ENCODE results near the gene HIPK2. TPM values are rescaled to one million over a fixed set of nuclear protein-coding genes. Genes with fewer than 3 reads are reported as not detected.
A peak's percentile ranks its signal among the peaks of the same experiment; 100 is the strongest.

The HIPK2 gene
- polyA plus RNA-seq, 2 of the 4 experiments (the other 2 are of a cell fraction), result 11.3 to 12.1 TPM

DNA sequence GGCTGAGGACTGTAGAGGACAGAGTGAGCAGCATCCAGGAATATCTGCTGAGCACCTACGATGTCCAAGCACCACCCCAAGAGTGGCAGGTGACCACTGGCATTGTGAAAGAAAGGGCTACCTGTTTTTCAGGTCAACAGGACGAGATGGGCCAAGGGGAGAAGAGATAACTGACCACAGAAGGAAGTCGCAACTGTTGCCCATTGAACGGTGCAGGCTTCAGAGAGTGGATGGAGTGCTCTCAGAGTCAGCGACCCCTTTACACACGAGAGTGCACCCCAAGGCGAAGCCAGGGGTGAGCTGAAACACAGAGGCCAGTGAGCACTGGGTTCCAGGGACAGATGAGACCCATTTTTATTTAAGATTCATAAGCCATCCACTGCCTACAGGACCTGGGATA lies 42.3 kb downstream of the HIPK2 start:
- ChIA-PET POLR2A (no interaction called here), CTCF (no interaction called here)
- H3K9me3 ChIP-seq, result peaks cover 10% of the 10 kb centered on the region; the same call in 1 of the 3 replicates
- WGBS (ENCODE audit: missing lambda C conversion rate), result 92% methylated on average over 7 of the region's 7 CpGs
- no peak overlapping the region for H3K4me3 ChIP-seq
- H3K4me2 ChIP-seq, result no peak overlapping the region
- TF ChIP-seq HEYL (CRISPR knock-in tag; IDR thresholded peaks at IDR 0.05), result no peak
- no peak for TF ChIP-seq CBX2 (IDR thresholded peaks at IDR 0.05; ENCODE audit: borderline replicate concordance, low read depth)
- TF ChIP-seq CHD2 (IDR thresholded peaks at IDR 0.05; ENCODE audit: low read length, partially characterized antibody), result no peak
- no peak for TF ChIP-seq RAD21 (conservative IDR thresholded peaks at IDR 0.05 in 1 of 2, IDR thresholded peaks at IDR 0.05 in 1 of 2)
- TF ChIP-seq, protein P1, sequence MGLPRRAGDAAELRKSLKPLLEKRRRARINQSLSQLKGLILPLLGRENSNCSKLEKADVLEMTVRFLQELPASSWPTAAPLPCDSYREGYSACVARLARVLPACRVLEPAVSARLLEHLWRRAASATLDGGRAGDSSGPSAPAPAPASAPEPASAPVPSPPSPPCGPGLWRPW (IDR thresholded peaks at IDR 0.05), result no peak
- no peak for TF ChIP-seq MAZ (IDR thresholded peaks at IDR 0.05; ENCODE audit: borderline replicate concordance, low read depth, low read length)
- TF ChIP-seq NFE2L2 (conservative IDR thresholded peaks at IDR 0.05; ENCODE audit: low read length), result no peak
- TF ChIP-seq SREBF2 (IDR thresholded peaks at IDR 0.05), result no peak
- no peak for TF ChIP-seq KDM5A (IDR thresholded peaks at IDR 0.05)
- no peak for TF ChIP-seq ZC3H11A (IDR thresholded peaks at IDR 0.05)
- TF ChIP-seq PHF8 (IDR thresholded peaks at IDR 0.05; ENCODE audit: borderline replicate concordance, low read depth), result no peak
- FAIRE-seq (no peak), ATAC-seq (no peak), DNase-seq (ENCODE audit: low read depth in 1 of 2, low spot score in 1 of 2) (no peak)
- H3K4me1 ChIP-seq, result peaks cover 76% of the 10 kb centered on the region
- H3K27ac ChIP-seq, result peak overlapping the region; percentile 41 to 77; a peak in 3 of 6 replicates

DNA sequence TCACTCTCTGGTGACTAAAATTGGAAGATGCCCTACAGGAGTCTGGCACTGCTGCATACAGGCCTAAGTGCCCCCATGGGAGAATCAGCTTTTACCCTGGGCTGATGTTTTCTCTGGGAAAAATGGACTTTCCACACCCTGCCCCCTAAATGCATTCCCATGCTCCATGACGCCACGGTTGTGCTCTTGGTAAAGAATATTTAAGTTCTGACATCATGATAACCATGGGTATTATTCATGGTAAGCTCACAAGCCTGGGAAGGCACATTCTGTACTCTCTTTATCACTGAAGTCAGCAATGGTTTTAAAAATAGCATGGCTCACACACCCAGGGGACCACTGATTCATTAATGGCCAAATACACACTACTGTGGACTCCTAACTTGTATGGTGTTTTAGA lies 43.4 kb downstream of the HIPK2 start:
- Histone ChIP-seq H3K4me3 (no peak overlapping the region), H3K27ac (peak overlapping the region; percentile 41 to 77; a peak in 5 of 6 replicates), H3K4me2 (peak overlapping the region; percentile 37), H3K4me1 (peaks cover 66% of the 10 kb centered on the region), H3K9me3 (peaks cover 10% of the 10 kb centered on the region; the same call in 1 of the 3 replicates)
- ChIA-PET POLR2A (no interaction called here), CTCF (interaction anchor here (1.3 to 1.7 kb wide), 2 partner anchors 89 to 268 kb away, joined by 3 read pairs; no protein-coding TSS in a partner anchor)
- no peak for TF ChIP-seq CBX2 (IDR thresholded peaks at IDR 0.05; ENCODE audit: borderline replicate concordance, low read depth)
- TF ChIP-seq, protein P2, sequence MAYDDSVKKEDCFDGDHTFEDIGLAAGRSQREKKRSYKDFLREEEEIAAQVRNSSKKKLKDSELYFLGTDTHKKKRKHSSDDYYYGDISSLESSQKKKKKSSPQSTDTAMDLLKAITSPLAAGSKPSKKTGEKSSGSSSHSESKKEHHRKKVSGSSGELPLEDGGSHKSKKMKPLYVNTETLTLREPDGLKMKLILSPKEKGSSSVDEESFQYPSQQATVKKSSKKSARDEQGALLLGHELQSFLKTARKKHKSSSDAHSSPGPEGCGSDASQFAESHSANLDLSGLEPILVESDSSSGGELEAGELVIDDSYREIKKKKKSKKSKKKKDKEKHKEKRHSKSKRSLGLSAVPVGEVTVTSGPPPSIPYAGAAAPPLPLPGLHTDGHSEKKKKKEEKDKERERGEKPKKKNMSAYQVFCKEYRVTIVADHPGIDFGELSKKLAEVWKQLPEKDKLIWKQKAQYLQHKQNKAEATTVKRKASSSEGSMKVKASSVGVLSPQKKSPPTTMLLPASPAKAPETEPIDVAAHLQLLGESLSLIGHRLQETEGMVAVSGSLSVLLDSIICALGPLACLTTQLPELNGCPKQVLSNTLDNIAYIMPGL (CRISPR knock-in tag; IDR thresholded peaks at IDR 0.05; ENCODE audit: borderline replicate concordance), result no peak
- TF ChIP-seq, protein P1 (IDR thresholded peaks at IDR 0.05), result no peak
- TF ChIP-seq FOSL2 (IDR thresholded peaks at IDR 0.05), result no peak
- peak; percentile 54; the same call in 1 of the 2 replicates for TF ChIP-seq FOSL2 (CRISPR knock-in tag; IDR thresholded peaks at IDR 0.05)
- TF ChIP-seq RCOR1 (IDR thresholded peaks at IDR 0.05; ENCODE audit: low read depth, low read length), result no peak
- 0 out of 5 replicates have a peak, but pooled peaks of 1 of the 2 experiments have one; percentile 14 for TF ChIP-seq EP300 (IDR thresholded peaks at IDR 0.05)
- DNase-seq (ENCODE audit: low read depth in 1 of 2, low spot score in 1 of 2) (peak in 1 of 2 experiments; percentile 46), ATAC-seq (peak; percentile 31 to 52; a peak in 5 of 6 replicates), FAIRE-seq (no peak)
- WGBS (ENCODE audit: missing lambda C conversion rate), result 30% methylated on average over 2 of the region's 2 CpGs

- TF ChIP-seq MYC (IDR thresholded peaks at IDR 0.05; ENCODE audit: borderline replicate concordance, low read length) (no peak), RFX5 (IDR thresholded peaks at IDR 0.05) (no peak), CHD4 (IDR thresholded peaks at IDR 0.05; ENCODE audit: borderline replicate concordance) (no peak), FOXS1 (CRISPR knock-in tag; IDR thresholded peaks at IDR 0.05) (no peak), KDM1A (IDR thresholded peaks at IDR 0.05; ENCODE audit: low read depth) (no peak), HOXA7 (CRISPR knock-in tag; IDR thresholded peaks at IDR 0.05) (no peak)
- ChIA-PET POLR2A (no interaction called here), CTCF (interaction anchor here (0.8 to 1.7 kb wide), 3 partner anchors 87 to 269 kb away, joined by 3 to 4 read pairs (median 3); no protein-coding TSS in a partner anchor)
- Histone ChIP-seq H3K4me3 (no peak overlapping the region), H3K9me3 (peaks cover 10% of the 10 kb centered on the region; the same call in 1 of the 3 replicates), H3K27ac (peak overlapping the region; percentile 41 to 77; a peak in 5 of 6 replicates), H3K4me2 (peak overlapping the region; percentile 37; the same call in 2 of the 3 replicates), H3K4me1 (peaks cover 62% of the 10 kb centered on the region)
- ATAC-seq (no peak), DNase-seq (ENCODE audit: low read depth in 1 of 2, low spot score in 1 of 2) (no peak), FAIRE-seq (no peak)
- 93% methylated on average over 7 of the region's 7 CpGs for WGBS (ENCODE audit: missing lambda C conversion rate)
Observed at GRCh38 chr7:139733751-139734150, 44.0 kb downstream of the HIPK2 start.

Measured in A549 (cell line).